ENCODE measurements around the gene TRPM2.

DNA sequence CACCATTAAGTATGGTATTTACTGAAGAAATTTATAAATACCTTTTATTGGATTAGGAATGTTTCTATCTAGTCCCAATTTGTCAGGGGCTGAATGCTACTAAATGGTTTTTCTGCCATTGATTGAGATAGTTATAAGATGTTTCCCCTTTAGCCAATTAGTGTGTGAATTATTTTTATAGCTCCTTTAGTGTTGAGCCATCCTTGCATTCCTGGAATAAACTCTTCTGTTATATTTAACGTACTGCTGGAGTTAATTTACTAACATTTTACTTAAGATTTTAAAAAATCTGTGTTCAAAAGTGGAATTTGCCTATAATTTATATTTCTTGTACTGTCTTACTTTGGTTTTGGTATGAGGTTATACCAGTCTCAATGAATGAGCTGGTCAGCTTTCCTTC, 76.5 kb downstream of the TRPM2 start:
- TF ChIP-seq, protein P1, sequence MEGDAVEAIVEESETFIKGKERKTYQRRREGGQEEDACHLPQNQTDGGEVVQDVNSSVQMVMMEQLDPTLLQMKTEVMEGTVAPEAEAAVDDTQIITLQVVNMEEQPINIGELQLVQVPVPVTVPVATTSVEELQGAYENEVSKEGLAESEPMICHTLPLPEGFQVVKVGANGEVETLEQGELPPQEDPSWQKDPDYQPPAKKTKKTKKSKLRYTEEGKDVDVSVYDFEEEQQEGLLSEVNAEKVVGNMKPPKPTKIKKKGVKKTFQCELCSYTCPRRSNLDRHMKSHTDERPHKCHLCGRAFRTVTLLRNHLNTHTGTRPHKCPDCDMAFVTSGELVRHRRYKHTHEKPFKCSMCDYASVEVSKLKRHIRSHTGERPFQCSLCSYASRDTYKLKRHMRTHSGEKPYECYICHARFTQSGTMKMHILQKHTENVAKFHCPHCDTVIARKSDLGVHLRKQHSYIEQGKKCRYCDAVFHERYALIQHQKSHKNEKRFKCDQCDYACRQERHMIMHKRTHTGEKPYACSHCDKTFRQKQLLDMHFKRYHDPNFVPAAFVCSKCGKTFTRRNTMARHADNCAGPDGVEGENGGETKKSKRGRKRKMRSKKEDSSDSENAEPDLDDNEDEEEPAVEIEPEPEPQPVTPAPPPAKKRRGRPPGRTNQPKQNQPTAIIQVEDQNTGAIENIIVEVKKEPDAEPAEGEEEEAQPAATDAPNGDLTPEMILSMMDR (IDR thresholded peaks at IDR 0.05), result no peak
- TF ChIP-seq POLR2A (IDR thresholded peaks at IDR 0.05), result no peak

Measured in prostate gland (tissue), 2 donors.